GM12865 (cell line): ENCODE results near the gene PCDHA11.
"Not testable (repeated sequence)": the region's sequence is repeated elsewhere in the genome, so short reads cannot be mapped to it uniquely, and the experiment has no call there.

ENCODE experiments used
- DNase-seq: peaks from one replicate; pipeline ENCODE4 v3.0.0; 2010; ENCODE audit warnings: low read depth
- H3K4me3 ChIP-seq: 2 replicates; pipeline ENCODE4 v1.5.1; 2011; ENCODE audit warnings: mild to moderate bottlenecking, low read depth, low read length, control low read depth
- TF ChIP-seq, protein P1 (sequence below): IDR thresholded peaks from 2 replicates; pipeline ENCODE4 v1.5.1; 2011; ENCODE audit warnings: low read length, control low read depth, low read depth, inconsistent platforms; ENCODE audit not compliant: insufficient read depth; ENCODE audit errors: missing control alignments

The PCDHA11 gene

DNA sequence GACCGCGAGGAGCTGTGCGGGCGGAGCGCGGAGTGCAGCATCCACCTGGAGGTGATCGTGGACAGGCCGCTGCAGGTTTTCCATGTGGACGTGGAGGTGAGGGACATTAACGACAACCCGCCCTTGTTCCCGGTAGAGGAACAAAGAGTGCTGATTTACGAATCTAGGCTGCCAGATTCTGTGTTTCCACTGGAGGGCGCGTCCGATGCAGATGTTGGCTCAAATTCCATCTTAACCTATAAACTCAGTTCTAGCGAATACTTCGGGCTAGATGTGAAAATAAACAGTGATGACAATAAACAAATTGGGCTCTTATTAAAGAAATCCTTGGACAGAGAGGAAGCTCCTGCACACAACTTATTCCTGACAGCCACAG is 40.4 kb upstream of the PCDHA11 start:
- no peak overlapping the region for H3K4me3 ChIP-seq
- DNase-seq: no peak
- TF ChIP-seq, protein P1, sequence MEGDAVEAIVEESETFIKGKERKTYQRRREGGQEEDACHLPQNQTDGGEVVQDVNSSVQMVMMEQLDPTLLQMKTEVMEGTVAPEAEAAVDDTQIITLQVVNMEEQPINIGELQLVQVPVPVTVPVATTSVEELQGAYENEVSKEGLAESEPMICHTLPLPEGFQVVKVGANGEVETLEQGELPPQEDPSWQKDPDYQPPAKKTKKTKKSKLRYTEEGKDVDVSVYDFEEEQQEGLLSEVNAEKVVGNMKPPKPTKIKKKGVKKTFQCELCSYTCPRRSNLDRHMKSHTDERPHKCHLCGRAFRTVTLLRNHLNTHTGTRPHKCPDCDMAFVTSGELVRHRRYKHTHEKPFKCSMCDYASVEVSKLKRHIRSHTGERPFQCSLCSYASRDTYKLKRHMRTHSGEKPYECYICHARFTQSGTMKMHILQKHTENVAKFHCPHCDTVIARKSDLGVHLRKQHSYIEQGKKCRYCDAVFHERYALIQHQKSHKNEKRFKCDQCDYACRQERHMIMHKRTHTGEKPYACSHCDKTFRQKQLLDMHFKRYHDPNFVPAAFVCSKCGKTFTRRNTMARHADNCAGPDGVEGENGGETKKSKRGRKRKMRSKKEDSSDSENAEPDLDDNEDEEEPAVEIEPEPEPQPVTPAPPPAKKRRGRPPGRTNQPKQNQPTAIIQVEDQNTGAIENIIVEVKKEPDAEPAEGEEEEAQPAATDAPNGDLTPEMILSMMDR: no peak

DNA sequence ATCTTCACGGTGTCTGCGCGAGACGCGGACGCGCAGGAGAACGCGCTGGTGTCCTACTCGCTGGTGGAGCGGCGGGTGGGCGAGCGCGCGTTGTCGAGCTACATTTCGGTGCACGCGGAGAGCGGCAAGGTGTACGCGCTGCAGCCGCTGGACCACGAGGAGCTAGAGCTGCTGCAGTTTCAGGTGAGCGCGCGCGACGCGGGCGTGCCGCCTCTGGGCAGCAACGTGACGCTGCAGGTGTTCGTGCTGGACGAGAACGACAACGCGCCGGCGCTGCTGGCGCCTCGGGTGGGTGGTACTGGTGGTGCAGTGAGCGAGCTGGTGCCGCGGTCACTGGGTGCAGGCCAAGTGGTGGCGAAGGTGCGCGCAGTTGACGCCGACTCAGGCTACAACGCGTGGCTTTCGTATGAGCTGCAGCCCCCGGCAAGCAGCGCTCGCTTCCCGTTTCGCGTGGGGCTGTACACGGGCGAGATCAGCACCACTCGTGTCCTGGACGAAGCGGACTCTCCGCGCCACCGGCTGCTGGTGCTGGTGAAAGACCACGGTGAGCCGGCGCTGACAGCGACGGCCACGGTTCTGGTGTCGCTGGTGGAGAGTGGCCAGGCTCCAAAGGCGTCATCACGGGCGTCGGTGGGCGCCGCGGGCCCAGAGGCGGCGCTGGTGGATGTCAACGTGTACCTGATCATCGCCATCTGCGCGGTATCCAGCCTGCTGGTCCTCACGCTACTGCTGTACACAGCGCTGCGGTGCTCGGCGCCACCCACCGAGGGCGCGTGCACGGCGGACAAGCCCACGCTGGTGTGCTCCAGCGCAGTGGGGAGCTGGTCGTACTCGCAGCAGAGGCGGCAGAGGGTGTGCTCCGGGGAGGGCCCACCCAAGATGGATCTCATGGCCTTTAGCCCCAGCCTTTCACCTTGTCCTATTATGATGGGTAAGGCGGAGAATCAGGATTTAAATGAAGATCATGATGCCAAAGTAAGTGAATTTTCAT is 39.0 kb upstream of the PCDHA11 start:
- DNase-seq, H3K4me3 ChIP-seq: not testable (repeated sequence)

DNA sequence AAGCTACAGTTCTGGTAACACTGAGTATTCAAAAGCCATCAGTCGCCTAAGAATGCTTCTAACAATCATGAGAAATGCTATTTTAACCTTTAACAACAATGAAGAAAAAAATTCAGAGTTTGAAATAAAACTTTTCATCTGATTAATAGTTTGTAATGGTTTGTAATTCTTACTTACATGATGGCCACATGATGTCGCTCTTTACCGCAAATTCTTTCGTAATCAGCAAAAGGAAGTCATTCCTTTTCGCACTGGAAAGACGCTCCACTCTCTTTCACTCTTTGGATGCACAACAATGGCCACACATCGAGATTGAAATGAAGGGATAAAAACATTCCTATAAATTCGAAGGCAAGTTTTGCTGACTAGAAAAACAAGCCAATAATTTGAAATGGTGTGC is 34.8 kb upstream of the PCDHA11 start, which contains the start of gene PCDHA7:
Gene PCDHA7 (plus strand): TSS at position 277 of the 400 bp plus-strand sequence. CDS start 115 bp downstream, at position 392.
- no peak for DNase-seq
- TF ChIP-seq, protein P1: no peak
- no peak within 1 kb of the TSS for H3K4me3 ChIP-seq

DNA sequence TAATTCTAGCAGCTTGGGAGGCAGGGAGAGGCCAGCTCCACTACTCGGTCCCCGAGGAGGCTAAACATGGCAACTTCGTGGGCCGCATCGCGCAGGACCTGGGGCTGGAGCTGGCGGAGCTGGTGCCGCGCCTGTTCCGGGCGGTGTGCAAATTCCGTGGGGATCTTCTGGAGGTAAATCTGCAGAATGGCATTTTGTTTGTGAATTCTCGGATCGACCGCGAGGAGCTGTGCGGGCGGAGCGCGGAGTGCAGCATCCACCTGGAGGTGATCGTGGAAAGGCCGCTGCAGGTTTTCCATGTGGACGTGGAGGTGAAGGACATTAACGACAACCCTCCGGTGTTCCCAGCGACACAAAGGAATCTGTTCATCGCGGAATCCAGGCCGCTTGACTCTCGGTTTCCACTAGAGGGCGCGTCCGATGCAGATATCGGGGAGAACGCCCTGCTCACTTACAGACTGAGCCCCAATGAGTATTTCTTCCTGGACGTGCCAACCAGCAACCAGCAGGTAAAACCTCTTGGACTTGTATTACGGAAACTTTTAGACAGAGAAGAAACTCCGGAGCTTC is 34.2 kb upstream of the PCDHA11 start:
- DNase-seq, H3K4me3 ChIP-seq: not testable (repeated sequence)

GRCh38 chr5:140835622-140836510 is 32.9 kb upstream of the PCDHA11 start:
- no peak overlapping the region for H3K4me3 ChIP-seq
- DNase-seq: no peak
- TF ChIP-seq, protein P1: no peak

DNA sequence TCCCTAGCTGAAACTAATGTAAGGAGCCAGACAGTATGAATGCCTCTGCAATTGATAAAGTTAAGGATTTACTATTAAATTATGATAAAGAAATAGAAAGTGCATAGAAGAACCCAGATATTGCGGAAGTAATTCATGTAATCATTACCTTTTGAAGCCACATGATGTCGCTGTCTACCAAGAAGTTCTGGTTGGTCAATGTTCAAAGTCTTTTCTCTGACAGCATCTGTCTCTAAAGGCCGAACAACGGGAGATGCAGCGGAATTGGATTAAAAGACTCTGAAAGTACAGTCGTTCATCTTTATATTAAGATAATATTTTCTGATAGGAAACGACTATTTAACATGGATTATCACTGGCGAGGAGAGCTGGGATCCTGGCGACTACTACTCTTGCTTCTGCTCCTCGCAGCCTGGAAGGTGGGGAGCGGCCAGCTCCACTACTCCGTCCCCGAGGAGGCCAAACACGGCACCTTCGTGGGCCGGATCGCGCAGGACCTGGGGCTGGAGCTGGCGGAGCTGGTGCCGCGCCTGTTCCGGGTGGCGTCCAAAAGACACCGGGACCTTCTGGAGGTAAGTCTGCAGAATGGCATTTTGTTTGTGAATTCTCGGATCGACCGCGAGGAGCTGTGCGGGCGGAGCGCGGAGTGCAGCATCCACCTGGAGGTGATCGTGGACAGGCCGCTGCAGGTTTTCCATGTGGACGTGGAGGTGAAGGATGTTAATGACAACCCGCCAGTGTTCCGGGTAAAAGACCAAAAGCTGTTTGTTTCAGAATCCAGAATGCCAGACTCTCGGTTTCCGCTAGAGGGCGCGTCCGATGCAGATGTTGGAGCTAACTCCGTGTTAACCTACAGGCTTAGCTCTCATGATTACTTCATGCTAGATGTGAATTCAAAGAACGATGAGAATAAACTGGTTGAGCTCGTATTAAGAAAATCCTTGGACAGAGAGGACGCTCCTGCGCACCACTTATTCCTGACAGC is 27.5 kb upstream of the PCDHA11 start, which contains the start of gene PCDHA8:
Gene PCDHA8 (plus strand): TSS at position 210 of the 985 bp plus-strand sequence. CDS start 135 bp downstream, at position 345.
- DNase-seq: no peak
- no peak within 1 kb of the TSS for H3K4me3 ChIP-seq
- TF ChIP-seq, protein P1: peak; percentile 20
